ENCODE measurements around the gene EXOC1L.

EXOC1L gene, protein sequence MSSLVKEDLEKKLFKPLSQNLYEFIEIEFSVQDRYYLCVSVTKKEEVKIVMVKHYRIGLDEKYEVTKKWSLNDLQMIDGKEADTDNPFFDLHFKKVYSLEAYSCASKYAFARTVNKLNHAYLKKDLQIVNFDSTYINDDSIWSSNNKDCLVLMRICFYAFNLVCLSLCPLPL

DNA sequence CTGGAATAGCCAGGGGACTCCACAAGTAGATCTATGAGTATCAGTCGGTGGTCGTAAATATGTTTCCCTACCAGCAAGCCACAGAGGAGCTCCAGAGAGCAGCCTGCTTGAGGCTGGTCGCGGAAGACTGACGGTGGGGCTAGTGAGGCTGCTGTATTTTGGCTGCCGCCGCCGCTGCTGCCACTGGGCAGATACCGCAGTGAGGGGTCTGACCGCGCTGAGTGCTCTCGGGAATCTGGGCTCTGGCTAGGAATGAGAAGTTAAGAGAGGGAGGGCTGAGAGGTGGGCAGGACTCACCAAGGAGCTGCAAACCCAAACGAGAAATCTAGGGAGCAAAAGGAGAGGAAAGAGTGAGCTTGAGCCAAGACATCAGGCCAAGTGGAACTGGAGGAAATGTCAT lies at the start of gene EXOC1L:
TSS of gene EXOC1L (plus strand) at position 157 of the 400 bp plus-strand sequence. CDS start at position 394, 237 bp downstream.
- no peak for DNase-seq (ENCODE audit: low read depth, low spot score)

DNA sequence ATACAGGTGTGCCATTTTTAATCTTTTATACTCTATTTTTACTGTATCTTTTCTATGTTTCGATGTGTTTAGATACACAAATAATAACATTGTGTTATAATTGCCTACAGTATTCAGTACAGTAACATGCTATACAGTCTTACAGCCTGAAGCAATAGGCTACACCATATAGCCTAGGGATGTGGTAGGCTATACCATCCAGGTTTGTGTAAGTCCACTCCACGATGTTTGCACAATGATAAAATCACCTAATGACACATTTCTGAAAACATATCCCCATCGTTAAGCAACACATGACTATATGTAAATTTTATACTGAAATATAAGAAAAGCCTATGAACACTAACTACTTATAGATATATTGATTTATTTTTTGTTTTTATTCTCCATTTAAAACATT lies 48.9 kb upstream of the EXOC1L start:
- DNase-seq (ENCODE audit: low read depth, low spot score), result no peak

DNA sequence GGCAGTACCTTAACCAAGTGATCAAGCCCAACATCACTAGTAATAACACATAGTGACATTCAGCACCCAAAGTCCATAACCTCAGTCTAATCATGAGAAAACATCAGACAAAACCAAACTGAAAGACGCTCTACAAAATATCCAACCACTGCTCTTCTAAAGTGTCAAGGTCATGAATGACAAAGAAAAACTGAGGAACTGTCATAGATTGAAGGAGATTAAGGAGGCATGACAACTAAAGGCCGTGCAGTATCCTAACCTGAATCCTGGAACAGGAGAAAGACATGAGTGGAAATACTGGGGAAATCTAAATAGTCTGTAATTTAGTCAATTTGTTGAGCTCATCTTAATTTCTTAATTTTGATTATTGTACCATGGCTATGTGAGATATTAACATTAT lies 38.2 kb upstream of the EXOC1L start:
- DNase-seq (ENCODE audit: low read depth, low spot score), result no peak

DNA sequence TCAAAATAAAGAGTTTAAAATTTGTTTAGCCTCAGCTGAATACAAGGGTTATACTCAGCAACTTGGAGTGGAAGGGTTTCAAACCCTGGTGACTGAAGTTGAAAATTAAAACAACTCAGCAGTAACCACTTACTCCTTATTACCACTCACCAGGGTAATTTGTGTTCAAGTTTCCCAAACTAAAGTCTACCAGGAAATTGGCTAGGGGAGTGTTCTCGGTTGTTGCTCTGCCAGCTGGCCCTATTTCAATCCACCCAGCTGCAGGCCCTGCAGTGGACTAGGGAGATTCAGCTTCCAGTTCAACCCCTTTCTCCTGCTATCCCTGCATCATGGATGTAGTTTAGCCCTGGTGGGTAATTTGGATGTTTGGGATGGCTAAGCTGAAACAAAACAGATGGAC lies 37.8 kb upstream of the EXOC1L start:
- no peak for DNase-seq (ENCODE audit: low read depth, low spot score)

DNA sequence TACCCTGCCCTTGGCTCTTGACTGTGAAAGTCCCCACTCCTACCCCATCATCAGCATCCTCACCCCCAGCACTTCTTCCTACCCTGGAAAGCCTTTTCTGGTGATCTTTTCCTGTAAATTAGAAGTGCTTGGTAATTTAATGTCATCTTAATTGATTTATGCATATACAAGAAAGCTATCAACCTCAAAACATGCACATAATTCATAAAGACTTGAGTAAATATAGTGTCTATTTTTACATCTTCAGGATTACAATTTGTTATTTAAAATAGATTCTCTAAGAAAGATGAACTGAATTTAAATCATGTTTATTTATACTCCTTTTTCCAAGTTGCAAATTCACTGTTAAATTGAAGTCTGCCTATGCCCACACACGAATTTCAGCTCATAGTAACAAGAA lies 36.0 kb upstream of the EXOC1L start:
- DNase-seq (ENCODE audit: low read depth, low spot score), result no peak

DNA sequence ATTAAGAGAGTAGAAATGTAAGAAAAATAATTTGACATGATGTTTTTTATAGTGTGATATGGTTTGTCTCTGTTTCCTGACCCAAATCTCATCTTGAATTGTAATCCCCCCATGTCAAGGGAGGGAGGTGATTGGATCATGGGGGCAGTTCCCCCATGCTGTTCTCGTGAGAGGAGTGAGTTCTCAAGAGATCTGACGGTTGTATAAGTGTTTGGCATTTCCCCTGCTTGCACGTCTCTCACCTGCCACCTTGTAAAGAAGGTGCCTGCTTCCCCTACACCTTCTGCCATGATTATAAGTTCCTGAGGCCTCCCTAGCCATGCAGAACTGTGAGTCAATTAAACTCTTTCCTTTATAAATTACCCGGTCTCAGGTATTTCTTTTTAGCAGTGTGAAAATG lies 34.8 kb upstream of the EXOC1L start:
- no peak for DNase-seq (ENCODE audit: low read depth, low spot score)

DNA sequence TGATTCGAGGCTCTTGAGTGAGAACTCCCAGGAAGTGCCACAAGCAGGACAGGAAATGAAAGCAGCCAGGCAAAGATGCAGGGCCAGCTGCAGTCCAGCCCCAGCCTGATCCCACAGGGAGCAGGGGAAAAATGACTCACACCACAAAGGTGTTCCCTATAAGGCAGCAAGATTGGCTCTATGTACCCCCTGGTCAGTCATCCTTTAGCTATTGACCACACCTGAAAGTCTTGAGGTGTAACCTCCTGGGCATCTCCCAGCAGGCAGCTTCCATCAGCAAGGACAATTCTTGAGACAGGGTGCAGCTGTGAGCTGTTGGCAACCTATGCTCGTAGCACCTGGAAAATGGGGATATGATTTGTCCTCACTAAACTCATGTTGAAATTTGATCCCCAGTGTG lies 27.9 kb upstream of the EXOC1L start:
- DNase-seq (ENCODE audit: low read depth, low spot score), result no peak

DNA sequence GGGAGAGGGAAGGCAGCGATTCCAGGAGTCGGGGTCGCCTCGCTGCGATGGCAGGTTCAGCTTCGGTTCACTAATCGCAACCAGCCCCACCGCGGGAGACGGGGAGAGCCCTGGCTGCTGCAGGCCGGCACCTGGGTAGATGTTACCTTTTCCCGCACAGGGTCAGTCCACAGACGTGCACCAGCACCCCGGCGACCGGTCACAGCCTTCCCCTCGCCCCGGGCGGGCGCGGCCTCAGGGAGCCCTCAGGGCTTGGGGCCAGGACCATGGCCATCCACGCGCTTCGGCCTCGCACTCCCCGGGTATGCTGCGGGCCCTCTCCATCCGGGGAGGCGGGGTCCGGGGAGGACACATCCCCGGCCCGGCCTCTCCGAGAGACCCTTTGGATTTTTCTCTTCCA lies 26.1 kb upstream of the EXOC1L start:
- no peak for DNase-seq (ENCODE audit: low read depth, low spot score)

DNA sequence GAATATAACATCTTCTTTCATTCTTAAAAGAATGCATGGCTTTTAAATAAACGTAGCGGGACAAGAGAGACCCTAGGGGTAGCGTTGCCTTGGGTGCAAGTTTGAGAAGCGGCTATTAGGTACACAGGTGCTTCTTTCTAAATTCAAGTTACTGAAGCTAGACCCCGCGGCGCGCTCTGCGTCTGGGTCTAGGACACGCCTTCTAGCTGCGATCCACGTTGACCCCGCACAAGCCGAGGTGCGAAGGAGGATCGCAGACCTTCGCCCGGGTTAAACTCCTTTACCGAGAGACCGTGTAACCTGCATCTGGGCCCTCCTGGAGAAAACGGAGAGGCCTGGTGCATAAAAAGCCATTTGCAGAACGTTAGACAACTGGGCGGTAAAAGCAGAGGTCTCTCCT lies 25.5 kb upstream of the EXOC1L start:
- DNase-seq (ENCODE audit: low read depth, low spot score), result no peak

DNA sequence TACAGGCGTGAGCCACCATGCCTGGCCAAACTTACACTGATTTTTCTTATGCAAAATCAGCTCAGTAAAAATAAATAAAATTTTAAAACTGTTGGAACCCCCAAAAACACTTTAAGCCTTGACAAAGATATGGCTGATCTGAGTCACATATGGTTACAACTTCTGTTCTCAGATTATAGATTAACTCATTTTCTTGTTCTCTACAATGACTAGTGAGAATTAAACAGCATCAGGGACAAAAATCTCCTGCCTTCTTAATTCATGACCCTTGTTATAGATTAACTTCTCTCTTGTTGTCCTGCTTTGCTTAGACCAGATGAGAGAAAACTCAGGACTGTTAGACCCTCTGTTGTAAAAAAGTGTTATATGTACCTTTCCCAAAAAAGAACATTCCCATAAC lies 24.2 kb upstream of the EXOC1L start:
- DNase-seq (ENCODE audit: low read depth, low spot score), result no peak

DNA sequence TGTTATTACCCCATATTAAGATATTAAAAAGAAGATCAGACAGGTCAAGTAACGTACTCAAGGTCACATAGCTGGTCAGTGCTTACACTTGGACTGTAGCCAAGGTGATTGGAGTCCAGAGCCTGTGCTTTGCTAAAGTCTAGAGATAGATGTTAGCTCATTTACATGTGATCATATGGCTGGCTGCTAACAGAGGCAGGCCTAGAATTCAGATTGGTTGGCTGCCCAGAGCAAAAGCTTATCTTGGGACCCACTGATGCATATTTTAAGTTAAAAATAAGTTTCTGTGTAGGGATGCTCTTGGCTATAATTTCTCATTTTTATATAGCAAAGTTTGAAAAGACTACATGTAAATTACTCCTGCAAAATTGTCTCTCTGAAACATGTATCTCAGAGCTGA lies 18.1 kb upstream of the EXOC1L start:
- DNase-seq (ENCODE audit: low read depth, low spot score), result no peak

DNA sequence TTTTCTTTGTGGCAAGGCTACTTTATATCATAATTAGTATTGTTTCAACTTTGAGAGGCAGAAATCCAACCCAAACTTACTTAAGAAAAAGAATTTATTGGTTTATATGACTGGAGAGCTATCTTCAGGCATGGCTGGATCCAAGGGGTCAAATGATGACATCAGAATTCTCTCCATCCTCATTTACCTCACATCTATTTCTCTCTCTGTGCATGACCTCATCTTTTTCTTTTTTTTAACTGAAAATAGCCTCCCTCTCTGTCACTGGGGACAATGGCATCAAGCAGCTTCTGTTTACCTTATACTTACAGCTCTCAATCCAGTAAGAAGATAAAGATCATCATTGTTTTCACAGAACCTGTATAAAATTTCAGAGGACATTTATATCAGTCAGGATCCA lies 12.0 kb upstream of the EXOC1L start:
- no peak for DNase-seq (ENCODE audit: low read depth, low spot score)

DNA sequence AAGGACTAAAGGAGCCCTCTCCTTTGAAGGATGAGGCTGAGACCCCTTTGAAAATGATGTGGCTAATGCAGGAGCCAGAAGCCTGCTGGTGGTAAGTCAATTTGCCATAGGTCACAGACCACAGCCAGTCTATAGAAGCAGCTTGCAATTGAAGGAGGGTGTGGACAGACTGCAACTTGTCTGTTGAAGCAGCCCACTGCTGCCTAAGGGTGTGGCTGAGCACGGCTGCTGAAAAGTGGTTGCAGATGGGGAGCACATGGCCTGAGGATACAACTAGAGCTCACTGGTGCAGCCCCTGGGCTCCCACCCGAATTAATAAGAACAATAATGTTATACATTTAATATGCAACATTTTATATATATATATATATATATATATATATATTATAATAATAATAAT lies 11.4 kb upstream of the EXOC1L start:
- no peak for DNase-seq (ENCODE audit: low read depth, low spot score)

DNA sequence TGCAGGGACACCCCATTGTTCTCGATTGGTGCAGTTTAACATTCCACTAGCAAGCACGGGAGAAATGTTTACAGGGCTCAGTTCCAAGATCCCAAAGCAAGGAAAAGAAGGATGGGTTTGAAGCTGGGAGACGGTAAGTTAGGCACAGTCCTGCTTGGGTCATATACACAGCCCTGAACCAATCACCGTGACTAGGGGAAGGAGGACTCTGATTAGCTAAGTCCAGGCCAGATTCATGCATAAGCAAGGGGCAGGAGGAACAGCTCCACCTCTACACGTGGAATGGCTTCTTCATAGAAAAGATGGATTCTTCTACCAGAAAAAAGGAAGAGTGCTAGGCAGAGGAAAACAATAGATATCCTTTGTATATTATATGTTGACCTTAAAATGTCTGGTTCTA lies 11.0 kb upstream of the EXOC1L start:
- no peak for DNase-seq (ENCODE audit: low read depth, low spot score)

DNA sequence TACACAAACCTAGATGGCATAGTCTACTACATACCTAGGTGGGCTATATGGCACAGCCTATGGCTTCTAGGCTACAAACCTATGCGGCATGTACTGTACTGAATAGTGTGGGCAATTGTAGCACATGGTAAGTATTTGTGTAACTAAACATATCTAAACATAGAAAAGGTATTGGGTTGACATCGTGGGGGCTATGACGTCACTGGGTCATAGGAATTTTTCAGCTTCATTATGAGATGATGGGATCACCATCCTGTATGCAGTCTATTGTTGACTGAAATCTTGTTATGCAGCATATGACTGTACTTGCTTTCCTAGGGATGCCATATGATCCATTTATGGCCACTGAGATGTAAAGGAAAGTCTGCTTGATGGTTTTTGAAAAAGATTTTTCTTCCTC lies 1.9 kb upstream of the EXOC1L start:
- DNase-seq (ENCODE audit: low read depth, low spot score), result no peak

DNA sequence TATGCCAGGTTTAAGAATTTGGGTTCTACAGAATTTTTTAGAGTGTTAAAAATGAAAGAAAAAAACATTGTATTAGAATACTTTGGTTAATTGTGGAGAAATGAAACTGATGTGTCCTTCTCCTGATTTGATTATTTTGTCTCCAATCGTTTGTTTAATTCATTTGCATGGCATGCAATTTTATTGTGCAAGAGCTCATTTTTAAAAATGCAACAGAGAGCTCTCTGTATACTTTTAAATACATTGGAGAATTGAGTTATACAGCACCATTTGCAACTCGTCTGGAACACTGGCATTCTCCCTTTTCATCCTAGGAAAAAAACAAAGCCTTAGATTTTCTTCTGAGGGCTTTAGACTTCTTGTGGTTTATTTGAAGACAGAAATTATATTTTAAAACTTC lies 689 bp downstream of the EXOC1L start:
- no peak for DNase-seq (ENCODE audit: low read depth, low spot score)

DNA sequence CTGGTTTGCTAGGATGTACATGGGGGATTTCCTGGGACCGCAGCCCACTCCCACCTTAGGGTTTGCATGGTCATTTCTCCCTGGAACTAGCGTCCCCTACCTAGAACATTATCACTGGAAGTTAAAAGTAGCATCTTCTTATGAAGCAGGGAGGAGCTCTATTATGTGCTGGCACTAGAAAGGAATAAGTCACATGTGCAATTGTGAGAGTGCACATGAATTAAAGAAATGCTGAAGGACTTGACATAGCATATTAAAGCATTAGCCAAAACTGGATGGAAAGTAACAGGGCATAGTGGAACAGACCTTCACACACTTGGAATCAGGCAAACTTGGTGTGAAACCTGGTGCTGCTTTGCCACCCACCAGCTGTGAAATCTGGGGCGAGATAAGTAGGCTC lies 2.7 kb downstream of the EXOC1L start:
- DNase-seq (ENCODE audit: low read depth, low spot score), result no peak

DNA sequence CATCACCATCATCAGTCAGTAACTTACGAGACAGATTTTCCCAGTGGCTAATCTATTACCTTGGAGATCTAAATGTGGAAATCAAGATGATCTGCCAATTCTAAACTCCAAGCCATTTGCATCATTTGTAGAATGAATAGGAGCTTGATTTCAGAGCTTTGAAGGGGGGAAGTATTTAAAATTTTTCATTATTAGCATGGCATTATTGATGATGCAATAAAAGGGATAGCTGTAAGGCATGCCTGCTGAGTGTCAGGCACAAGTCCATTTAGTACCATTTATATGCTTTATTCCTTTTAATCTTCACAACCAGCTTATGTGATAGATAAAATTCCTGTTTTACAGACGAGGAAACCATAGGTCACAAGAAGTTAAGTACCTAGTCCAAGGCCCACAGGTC lies 5.3 kb downstream of the EXOC1L start:
- no peak for DNase-seq (ENCODE audit: low read depth, low spot score)

DNA sequence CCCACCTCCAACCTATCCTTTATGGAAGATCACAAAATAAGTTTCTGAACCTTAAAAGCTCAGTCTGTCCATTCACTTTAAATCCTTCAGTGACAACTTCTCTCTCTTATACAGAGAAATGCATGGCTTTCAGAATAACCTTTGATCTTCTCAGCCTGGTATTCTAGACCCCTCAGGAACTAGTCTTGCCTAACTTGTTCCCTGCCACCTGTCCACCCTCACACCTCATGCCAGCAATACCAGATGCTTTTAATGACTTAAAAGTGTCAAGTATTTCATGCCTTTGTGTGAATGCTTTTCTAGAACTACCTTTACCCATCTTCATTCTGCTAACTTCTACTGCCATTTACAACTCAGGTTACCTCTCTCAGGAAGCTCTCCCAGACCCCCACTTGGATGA lies 7.4 kb downstream of the EXOC1L start:
- DNase-seq (ENCODE audit: low read depth, low spot score), result no peak

DNA sequence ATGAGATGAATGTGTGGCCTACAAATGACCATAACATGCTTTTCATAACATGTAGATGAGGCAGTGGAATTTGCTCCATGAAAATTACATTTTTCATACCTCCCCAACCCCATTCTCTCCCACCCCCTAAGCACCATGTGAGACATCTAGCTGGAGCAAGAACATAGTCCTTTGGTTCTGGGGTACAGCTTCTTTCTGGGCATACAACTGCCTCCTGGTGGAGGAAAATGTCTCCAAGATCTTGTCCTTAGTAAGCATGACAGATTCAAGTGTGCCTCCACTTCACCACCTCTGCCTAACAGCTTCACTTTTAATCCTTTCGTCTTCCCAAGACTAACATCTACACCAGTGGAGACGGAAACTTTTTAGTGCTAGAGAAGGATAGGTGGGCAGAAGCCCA lies 8.0 kb downstream of the EXOC1L start:
- no peak for DNase-seq (ENCODE audit: low read depth, low spot score)

DNA sequence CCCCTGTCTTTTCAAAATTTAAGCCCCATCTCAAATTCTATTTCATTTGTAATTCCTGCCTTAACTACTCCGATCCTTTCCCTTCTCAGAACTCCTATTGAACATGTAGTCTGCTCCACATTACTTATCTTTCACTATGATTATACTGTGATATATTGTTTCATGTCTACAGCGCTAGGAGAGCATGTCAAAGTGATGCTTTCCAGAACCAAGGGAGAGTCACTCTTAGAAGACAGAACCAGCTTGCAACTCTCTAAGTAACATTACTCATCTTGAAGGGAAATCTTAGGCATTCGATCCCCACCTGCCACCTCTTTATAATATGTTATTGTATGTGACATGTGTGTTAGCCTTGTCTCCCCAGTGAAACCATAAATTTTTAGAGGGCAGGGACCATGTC lies 10.5 kb downstream of the EXOC1L start:
- no peak for DNase-seq (ENCODE audit: low read depth, low spot score)

DNA sequence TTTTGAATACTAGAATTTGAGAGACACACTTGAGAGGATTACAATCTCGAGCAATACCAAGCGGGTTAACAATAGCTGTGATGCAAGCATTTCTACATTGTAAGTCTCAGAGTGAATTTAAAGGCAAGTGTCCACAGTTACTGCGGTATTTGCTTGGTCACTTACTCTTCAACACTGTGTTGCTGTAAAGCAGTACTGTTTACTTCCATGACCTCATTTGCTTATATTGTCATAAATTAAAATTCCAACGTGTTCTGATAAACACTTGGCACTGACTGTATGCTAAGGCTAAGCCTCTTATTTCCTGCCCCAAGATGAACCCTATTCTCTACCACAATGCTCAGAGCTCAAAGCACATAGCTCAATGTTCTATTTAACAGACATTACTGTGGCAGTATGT lies 11.1 kb downstream of the EXOC1L start:
- DNase-seq (ENCODE audit: low read depth, low spot score), result no peak

DNA sequence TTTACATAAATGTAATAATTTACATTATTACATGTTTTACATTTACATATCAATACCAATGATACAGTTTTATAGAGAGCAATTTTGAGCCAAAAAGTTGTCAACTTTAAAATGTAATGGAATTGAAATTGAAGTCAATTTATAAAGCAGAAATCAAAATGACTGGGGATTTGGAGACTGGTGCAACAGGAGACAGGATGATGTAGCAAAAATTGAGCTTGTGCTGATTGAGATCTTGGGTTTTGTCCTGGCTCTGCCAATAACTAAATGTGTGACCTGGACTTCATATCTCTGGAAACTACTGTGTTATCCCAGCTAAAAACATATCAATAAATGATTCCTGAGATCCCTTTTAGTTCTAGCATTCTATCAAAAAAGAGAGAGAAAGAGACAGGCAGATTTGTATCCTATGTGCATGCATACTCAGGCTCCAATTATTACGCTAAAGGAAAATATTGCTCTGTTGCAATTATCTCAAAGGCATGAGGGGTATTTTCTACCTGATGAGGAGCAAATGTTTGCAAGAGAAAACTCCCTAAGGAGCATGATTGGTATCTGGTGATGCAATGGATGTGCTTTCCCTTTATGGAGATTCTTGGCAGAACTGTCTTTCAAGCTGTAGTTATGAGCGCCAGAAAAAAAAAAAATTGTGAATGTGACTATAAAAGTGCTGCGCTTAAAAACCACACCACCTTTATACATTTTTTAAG lies 14.7 kb downstream of the EXOC1L start:
- DNase-seq (ENCODE audit: low read depth, low spot score), result no peak

DNA sequence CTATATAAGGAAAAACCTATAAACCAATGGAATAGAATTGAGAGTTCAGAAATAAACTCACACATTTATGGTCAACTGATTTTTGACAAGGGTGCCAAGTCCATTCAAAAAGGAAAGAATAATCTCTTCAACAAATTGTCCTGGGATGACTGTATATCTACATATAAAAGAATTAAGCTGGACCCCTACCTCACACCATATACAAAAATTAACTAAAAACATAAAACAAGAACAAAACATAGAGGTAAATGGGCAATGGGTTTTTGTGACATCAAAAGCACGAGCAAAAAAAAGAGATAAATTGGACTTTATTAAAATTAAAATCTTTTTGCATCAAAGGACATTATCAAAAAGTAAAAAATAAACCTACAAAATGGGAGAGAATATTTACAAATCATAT lies 18.3 kb downstream of the EXOC1L start:
- DNase-seq (ENCODE audit: low read depth, low spot score), result no peak

Data from smooth muscle cell of the brain vasculature (primary cell).